GM21381 (cell line): Measurements from ENCODE around the gene GBA2.

Source experiments
- ATAC-seq: cut with Tn5 transposase; IDR thresholded peaks from one replicate; pipeline ENCODE4 v1.9.1; 2021; ENCODE audit warnings: mild to moderate bottlenecking, moderate library complexity; ENCODE audit not compliant: unreplicated experiment

The GBA2 gene

GRCh38 chr9:35767458-35767857, 18.4 kb upstream of the GBA2 start:
- no peak for ATAC-seq

- no peak for ATAC-seq
Observed at GRCh38 chr9:35766997-35767396, 18.0 kb upstream of the GBA2 start.

GRCh38 chr9:35763803-35764202, 14.8 kb upstream of the GBA2 start:
- ATAC-seq, result no peak

GRCh38 chr9:35763181-35763580, 14.2 kb upstream of the GBA2 start:
- no peak for ATAC-seq

GRCh38 chr9:35760651-35761050, 11.6 kb upstream of the GBA2 start:
- ATAC-seq, result no peak

- no peak for ATAC-seq
Observed at GRCh38 chr9:35759795-35760194, 10.8 kb upstream of the GBA2 start.

- no peak for ATAC-seq
Observed at GRCh38 chr9:35758475-35759050, 9.5 kb upstream of the GBA2 start.

- no peak for ATAC-seq
Observed at GRCh38 chr9:35757892-35758275, 8.9 kb upstream of the GBA2 start.

GRCh38 chr9:35757226-35757891, 8.3 kb upstream of the GBA2 start:
- peak; percentile 36 for ATAC-seq

GRCh38 chr9:35756275-35757225, 7.5 kb upstream of the GBA2 start:
- ATAC-seq, result peak; percentile 48

- no peak for ATAC-seq
Observed at GRCh38 chr9:35755071-35755470, 6.0 kb upstream of the GBA2 start.

- ATAC-seq, result no peak
Observed at GRCh38 chr9:35754264-35754663, 5.2 kb upstream of the GBA2 start, which contains the start of gene MSMP. TSS of gene MSMP (minus strand) at chr9:35754276. CDS start at chr9:35754129, 147 bp downstream.

- ATAC-seq, result no peak
Observed at GRCh38 chr9:35753466-35753865, 4.4 kb upstream of the GBA2 start.

GRCh38 chr9:35750256-35750531, 1.2 kb upstream of the GBA2 start:
- ATAC-seq, result no peak

GRCh38 chr9:35749515-35750255, 657 bp upstream of the GBA2 start:
- ATAC-seq, result peak; percentile 33

GRCh38 chr9:35748242-35748857, 678 bp downstream of the GBA2 start:
- no peak for ATAC-seq

GRCh38 chr9:35746583-35746982, 2.4 kb downstream of the GBA2 start:
- no peak for ATAC-seq

- ATAC-seq, result no peak
Observed at GRCh38 chr9:35745569-35745968, 3.5 kb downstream of the GBA2 start.

GRCh38 chr9:35743880-35744518, 5.0 kb downstream of the GBA2 start:
- no peak for ATAC-seq

GRCh38 chr9:35743452-35743851, 5.6 kb downstream of the GBA2 start:
- ATAC-seq, result no peak
